H9 (cell line): Measurements from ENCODE around the gene CPM. TPM values are rescaled to one million over a fixed set of nuclear protein-coding genes. Genes with fewer than 3 reads are reported as not detected.
A peak's percentile ranks its signal among the peaks of the same experiment; 100 is the strongest.

ENCODE experiments used
- DNase-seq: peaks from one replicate; pipeline ENCODE4 v3.0.0-alpha.2; 2017
- H2AFZ ChIP-seq: one replicate; pipeline ENCODE4 v1.6.1; 2013; ENCODE audit warnings: mild to moderate bottlenecking, low read length, control low read depth, moderate library complexity
- H2AK5ac ChIP-seq: 2 replicates; pipeline ENCODE4 v1.6.1; 2013; ENCODE audit warnings: low read length, control low read depth, mixed read lengths; ENCODE audit not compliant: insufficient read length
- H2BK120ac ChIP-seq: one replicate; pipeline ENCODE4 v1.6.1; 2013; ENCODE audit warnings: low read depth, mild to moderate bottlenecking, low read length, control low read depth, inconsistent platforms; ENCODE audit not compliant: poor library complexity, severe bottlenecking
- H2BK12ac ChIP-seq: 2 replicates; pipeline ENCODE4 v1.6.1; 2013; ENCODE audit warnings: low read length, control low read depth, mixed read lengths, low read depth; ENCODE audit not compliant: insufficient read length
- H2BK15ac ChIP-seq: 2 replicates; pipeline ENCODE4 v1.6.1; 2013; ENCODE audit warnings: low read depth, low read length, control low read depth
- H2BK20ac ChIP-seq: one replicate; pipeline ENCODE4 v1.6.1; 2013; ENCODE audit warnings: low read depth, mild to moderate bottlenecking, low read length, control low read depth, inconsistent platforms; ENCODE audit not compliant: poor library complexity, severe bottlenecking
- H2BK5ac ChIP-seq: 2 replicates; pipeline ENCODE4 v1.6.1; 2013; ENCODE audit warnings: low read length, control low read depth, mixed read lengths; ENCODE audit not compliant: insufficient read length
- H3K14ac ChIP-seq: 2 replicates; pipeline ENCODE4 v1.6.1; 2013; ENCODE audit warnings: low read length, control low read depth; ENCODE audit not compliant: insufficient read depth
- H3K18ac ChIP-seq: 2 replicates; pipeline ENCODE4 v1.6.1; 2013; ENCODE audit warnings: low read depth, mild to moderate bottlenecking, mixed read lengths, low read length, control low read depth; ENCODE audit not compliant: insufficient read length
- H3K23ac ChIP-seq: 2 replicates; pipeline ENCODE4 v1.6.1; 2013; ENCODE audit warnings: low read length, control low read depth, mixed read lengths, low read depth; ENCODE audit not compliant: insufficient read length
- H3K23me2 ChIP-seq: 2 replicates; pipeline ENCODE4 v1.6.1; 2013; ENCODE audit warnings: low read depth, mild to moderate bottlenecking, mixed read lengths, low read length, control low read depth; ENCODE audit not compliant: insufficient read length, poor library complexity, severe bottlenecking
- H3K27ac ChIP-seq: 2 replicates; pipeline ENCODE4 v1.5.1; 2013; ENCODE audit warnings: low read length, control low read depth, mixed read lengths, low read depth; ENCODE audit not compliant: insufficient read length
- H3K27me3 ChIP-seq: 2 replicates; pipeline ENCODE4 v1.6.1; 2013; ENCODE audit warnings: low read length, control low read depth, inconsistent platforms; ENCODE audit not compliant: insufficient read depth
- H3K4ac ChIP-seq: 2 replicates; pipeline ENCODE4 v1.6.1; 2013; ENCODE audit warnings: low read depth, mild to moderate bottlenecking, control low read depth, inconsistent platforms, low read length, moderate library complexity
- H3K4me1 ChIP-seq: 2 replicates; pipeline ENCODE4 v1.6.1; 2013; ENCODE audit warnings: low read length, control low read depth, inconsistent platforms; ENCODE audit not compliant: insufficient read depth
- H3K4me2 ChIP-seq: 2 replicates; pipeline ENCODE4 v1.6.1; 2013; ENCODE audit warnings: low read length, control low read depth, mixed read lengths; ENCODE audit not compliant: insufficient read length, insufficient read depth
- H3K56ac ChIP-seq: 2 replicates; pipeline ENCODE4 v1.6.1; 2013; ENCODE audit warnings: low read depth, mild to moderate bottlenecking, mixed read lengths, low read length, control low read depth; ENCODE audit not compliant: insufficient read length
- H3K79me1 ChIP-seq: 2 replicates; pipeline ENCODE4 v1.6.1; 2013; ENCODE audit warnings: low read depth, mild to moderate bottlenecking, moderate library complexity, low read length, control low read depth, inconsistent platforms; ENCODE audit not compliant: insufficient read depth, poor library complexity, severe bottlenecking
- H3K79me2 ChIP-seq: 2 replicates; pipeline ENCODE4 v1.6.1; 2013; ENCODE audit warnings: low read length, control low read depth, inconsistent platforms; ENCODE audit not compliant: insufficient read depth
- H3K9ac ChIP-seq: 2 replicates; pipeline ENCODE4 v1.6.1; 2013; ENCODE audit warnings: low read length, control low read depth, mixed read lengths; ENCODE audit not compliant: insufficient read length; ENCODE audit errors: extremely low read depth
- H3K9me3 ChIP-seq: one replicate; pipeline ENCODE4 v1.6.1; 2013; ENCODE audit warnings: low read depth, low read length, inconsistent platforms; ENCODE audit not compliant: control insufficient read depth
- H3T11ph ChIP-seq: one replicate; pipeline ENCODE4 v1.6.1; 2013; ENCODE audit warnings: mild to moderate bottlenecking, low read length, control low read depth, inconsistent platforms
- H4K20me1 ChIP-seq: one replicate; pipeline ENCODE4 v1.6.1; 2013; ENCODE audit not compliant: control insufficient read depth, insufficient read length, insufficient read depth
- H4K5ac ChIP-seq: 2 replicates; pipeline ENCODE4 v1.6.1; 2013; ENCODE audit warnings: low read depth, mild to moderate bottlenecking, mixed read lengths, low read length, control low read depth; ENCODE audit not compliant: insufficient read length
- H4K8ac ChIP-seq: replicated peaks from 2 replicates; pipeline ENCODE4 v1.6.1; 2013; ENCODE audit warnings: low read length, control low read depth, mixed read lengths, low read depth; ENCODE audit not compliant: insufficient read length
- H4K91ac ChIP-seq: 2 replicates; pipeline ENCODE4 v1.6.1; 2013; ENCODE audit warnings: low read depth, mild to moderate bottlenecking, moderate library complexity, mixed read lengths, low read length, control low read depth; ENCODE audit not compliant: insufficient read length
- H3K27ac Mint-ChIP-seq, 3 experiments: 2 replicates in 2 of 3; 3 replicates in 1 of 3; pipeline ENCODE4 v1.8.0; 2020 to 2021; ENCODE audit warnings: mixed read lengths in 3 of 3, mild to moderate bottlenecking in 1 of 3, moderate library complexity in 1 of 3
- H3K27me3 Mint-ChIP-seq: 2 replicates; pipeline ENCODE4 v1.8.0; 2021; ENCODE audit warnings: low read depth, mild to moderate bottlenecking, moderate library complexity, mixed read lengths
- H3K36me3 Mint-ChIP-seq, 3 experiments: 2 replicates in 2 of 3; 3 replicates in 1 of 3; pipeline ENCODE4 v1.8.0; 2020 to 2021; ENCODE audit warnings: low read depth in 3 of 3, mixed read lengths in 3 of 3; ENCODE audit not compliant: insufficient read depth in 1 of 3
- H3K4me1 Mint-ChIP-seq, 2 experiments: 2 replicates each; pipeline ENCODE4 v1.8.0; 2020; ENCODE audit warnings: mixed read lengths in 2 of 2
- H3K4me3 Mint-ChIP-seq, 2 experiments: 2 replicates in 1 of 2; 3 replicates in 1 of 2; pipeline ENCODE4 v1.8.0; 2020 to 2021; ENCODE audit warnings: mild to moderate bottlenecking in 2 of 2, mixed read lengths in 2 of 2, moderate library complexity in 1 of 2
- H3K9me3 Mint-ChIP-seq, 2 experiments: 2 replicates in 1 of 2; 3 replicates in 1 of 2; pipeline ENCODE4 v1.8.0; 2020; ENCODE audit warnings: mild to moderate bottlenecking in 2 of 2, mixed read lengths in 2 of 2, moderate library complexity in 1 of 2
- CTCF ChIP-seq: fragments of 200-600 bp; sonication (generic); conservative IDR thresholded peaks from 3 replicates; pipeline ENCODE4 v1.8.0; 2021; ENCODE audit warnings: antibody characterized with exemption, mild to moderate bottlenecking
- WGBS: extraction: QIAGEN DNeasy Blood & Tissue Kit; methylation state at CpG from one replicate; pipeline ENCODE4 v1.1.7; 2013; ENCODE audit warnings: missing lambda C conversion rate, low lambda C conversion rate, mixed read lengths; ENCODE audit not compliant: insufficient read length; ENCODE audit errors: extremely low coverage; 5-methylcytosine and 5-hydroxymethylcytosine counted together
- total RNA-seq: library from RNA; stranded (reverse); gene quantifications from 2 replicates; pipeline ENCODE4 v1.2.1, GENCODE V29; 2021

The CPM gene
- total RNA-seq, 1 experiment from 2014 or later, result 1.2 TPM

DNA sequence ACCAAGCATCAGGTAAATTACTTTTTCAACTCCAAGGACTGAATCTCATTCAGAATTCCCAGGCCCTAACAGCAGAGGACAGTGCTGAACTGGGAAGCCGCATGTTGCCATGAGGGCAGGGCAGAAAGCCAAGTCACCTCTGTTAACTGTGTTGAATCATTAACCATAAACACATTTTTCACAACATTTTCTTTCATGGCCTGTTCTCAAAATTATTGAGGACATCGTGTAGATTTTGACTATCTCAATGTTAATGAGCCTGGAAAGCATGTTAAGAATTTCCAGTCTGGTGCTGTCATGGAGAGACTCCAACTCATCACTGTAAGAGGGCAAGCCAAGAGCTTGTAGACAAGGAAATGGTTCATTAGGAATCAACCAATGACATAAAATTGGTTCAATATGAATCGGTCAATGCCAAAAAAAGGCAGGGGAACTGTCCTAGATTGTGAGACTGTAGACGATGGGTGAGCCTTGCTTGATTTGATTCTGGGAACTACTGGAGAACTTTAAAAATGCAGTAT, 33.7 kb downstream of the CPM start:
- peak; percentile 34; the same call in 2 of the 3 replicates for TF ChIP-seq CTCF
- Histone ChIP-seq H3K4ac (no peak overlapping the region), H3K56ac (no peak overlapping the region), H2BK5ac (no peak overlapping the region), H3K27ac (no peak overlapping the region), H2BK15ac (no peak overlapping the region), H3K18ac (no peak overlapping the region), H2BK12ac (no peak overlapping the region), H2AK5ac (no peak overlapping the region), H3K79me2 (no peaks in the 10 kb centered on the region), H4K91ac (no peak overlapping the region), H3K14ac (no peak overlapping the region), H3K27me3 (no peaks in the 10 kb centered on the region), H3K9me3 (no peaks in the 10 kb centered on the region), H3K23ac (no peak overlapping the region), H3T11ph (no peak overlapping the region), H2BK20ac (no peak overlapping the region), H3K4me2 (no peak overlapping the region), H4K8ac (no peak overlapping the region), H4K20me1 (no peaks in the 10 kb centered on the region), H3K4me1 (no peaks in the 10 kb centered on the region), H4K5ac (no peak overlapping the region), H3K79me1 (no peaks in the 10 kb centered on the region), H2BK120ac (no peak overlapping the region), H2AFZ (no peak overlapping the region), H3K9ac (no peak overlapping the region), H3K23me2 (no peaks in the 10 kb centered on the region)
- no peak overlapping the region for H3K27ac Mint-ChIP-seq
- no peak for DNase-seq
- no peak overlapping the region for H3K4me3 Mint-ChIP-seq
- peaks cover 6 to 11% of the 10 kb centered on the region in 2 experiments for H3K4me1 Mint-ChIP-seq
- H3K36me3 Mint-ChIP-seq, result no peaks in the 10 kb centered on the region; a peak in 1 of 7 replicates
- no CpG with 5 or more reads among the region's 4 CpGs for WGBS
- no peaks in the 10 kb centered on the region; the same call in 1 of the 2 replicates for H3K27me3 Mint-ChIP-seq
- H3K9me3 Mint-ChIP-seq, result no peaks in the 10 kb centered on the region; a peak in 2 of 5 replicates
